ENCODE data around the gene BRINP1.

Gene BRINP1

GRCh38 chr9:119273325-119273904 lies 95.8 kb downstream of the BRINP1 start:
- Histone ChIP-seq H3K9me3 (ENCODE audit: control insufficient read depth in 1 of 2, low read length in 2 of 2) (no peaks in the 10 kb centered on the region), H3K36me3 (ENCODE audit: control insufficient read depth in 1 of 2, insufficient read depth in 2 of 2, low read length in 2 of 2) (no peaks in the 10 kb centered on the region), H3K27ac (ENCODE audit: low read length) (no peak overlapping the region), H3K4me3 (ENCODE audit: low read depth in 1 of 2, low read length in 2 of 2) (no peak overlapping the region), H3K27me3 (ENCODE audit: low read depth, low read length) (no peaks in the 10 kb centered on the region), H3K4me1 (ENCODE audit: control insufficient read depth in 1 of 2, insufficient read depth in 2 of 2, low read length in 2 of 2) (no peaks in the 10 kb centered on the region)

GRCh38 chr9:119272500-119273211 lies 96.6 kb downstream of the BRINP1 start:
- Histone ChIP-seq H3K4me3 (ENCODE audit: low read depth in 1 of 2, low read length in 2 of 2) (no peak overlapping the region), H3K27ac (ENCODE audit: low read length) (no peak overlapping the region), H3K9me3 (ENCODE audit: control insufficient read depth in 1 of 2, low read length in 2 of 2) (no peaks in the 10 kb centered on the region), H3K4me1 (ENCODE audit: control insufficient read depth in 1 of 2, insufficient read depth in 2 of 2, low read length in 2 of 2) (no peaks in the 10 kb centered on the region), H3K27me3 (ENCODE audit: low read depth, low read length) (no peaks in the 10 kb centered on the region), H3K36me3 (ENCODE audit: control insufficient read depth in 1 of 2, insufficient read depth in 2 of 2, low read length in 2 of 2) (no peaks in the 10 kb centered on the region)

GRCh38 chr9:119268985-119269384 lies 100.2 kb downstream of the BRINP1 start:
- H3K4me1 ChIP-seq (ENCODE audit: control insufficient read depth in 1 of 2, insufficient read depth in 2 of 2, low read length in 2 of 2) = no peaks in the 10 kb centered on the region
- no peaks in the 10 kb centered on the region for H3K27me3 ChIP-seq (ENCODE audit: low read depth, low read length)

GRCh38 chr9:119264165-119264564 lies 105.1 kb downstream of the BRINP1 start:
- Histone ChIP-seq H3K27ac (ENCODE audit: low read length) (no peak overlapping the region), H3K36me3 (ENCODE audit: control insufficient read depth in 1 of 2, insufficient read depth in 2 of 2, low read length in 2 of 2) (no peaks in the 10 kb centered on the region), H3K4me1 (ENCODE audit: control insufficient read depth in 1 of 2, insufficient read depth in 2 of 2, low read length in 2 of 2) (no peaks in the 10 kb centered on the region), H3K9me3 (ENCODE audit: control insufficient read depth in 1 of 2, low read length in 2 of 2) (no peaks in the 10 kb centered on the region), H3K27me3 (ENCODE audit: low read depth, low read length) (no peaks in the 10 kb centered on the region), H3K4me3 (ENCODE audit: low read depth in 1 of 2, low read length in 2 of 2) (no peak overlapping the region)

More at GRCh38 chr9:119268985-119269384, 100.2 kb downstream of the BRINP1 start:
- Histone ChIP-seq H3K4me3 (ENCODE audit: low read depth in 1 of 2, low read length in 2 of 2) (no peak overlapping the region), H3K27ac (ENCODE audit: low read length) (no peak overlapping the region), H3K36me3 (ENCODE audit: control insufficient read depth in 1 of 2, insufficient read depth in 2 of 2, low read length in 2 of 2) (no peaks in the 10 kb centered on the region), H3K9me3 (ENCODE audit: control insufficient read depth in 1 of 2, low read length in 2 of 2) (no peaks in the 10 kb centered on the region)

GRCh38 chr9:119257592-119257991 lies 111.6 kb downstream of the BRINP1 start:
- no peaks in the 10 kb centered on the region for H3K4me1 ChIP-seq (ENCODE audit: control insufficient read depth in 1 of 2, insufficient read depth in 2 of 2, low read length in 2 of 2)
- H3K36me3 ChIP-seq (ENCODE audit: control insufficient read depth in 1 of 2, insufficient read depth in 2 of 2, low read length in 2 of 2) = no peaks in the 10 kb centered on the region
- H3K4me3 ChIP-seq (ENCODE audit: low read depth in 1 of 2, low read length in 2 of 2) = no peak overlapping the region
- no peak overlapping the region for H3K27ac ChIP-seq (ENCODE audit: low read length)
- H3K27me3 ChIP-seq (ENCODE audit: low read depth, low read length) = no peaks in the 10 kb centered on the region
- no peaks in the 10 kb centered on the region for H3K9me3 ChIP-seq (ENCODE audit: control insufficient read depth in 1 of 2, low read length in 2 of 2)

- no peak overlapping the region for H3K27ac ChIP-seq (ENCODE audit: low read length)
- no peaks in the 10 kb centered on the region for H3K4me1 ChIP-seq (ENCODE audit: control insufficient read depth in 1 of 2, insufficient read depth in 2 of 2, low read length in 2 of 2)
- H3K9me3 ChIP-seq (ENCODE audit: control insufficient read depth in 1 of 2, low read length in 2 of 2) = no peaks in the 10 kb centered on the region
- no peaks in the 10 kb centered on the region for H3K27me3 ChIP-seq (ENCODE audit: low read depth, low read length)
- no peak overlapping the region for H3K4me3 ChIP-seq (ENCODE audit: low read depth in 1 of 2, low read length in 2 of 2)
- no peaks in the 10 kb centered on the region for H3K36me3 ChIP-seq (ENCODE audit: control insufficient read depth in 1 of 2, insufficient read depth in 2 of 2, low read length in 2 of 2)
Observed at GRCh38 chr9:119255116-119255515, 114.1 kb downstream of the BRINP1 start.

GRCh38 chr9:119252671-119253299 lies 116.5 kb downstream of the BRINP1 start:
- H3K4me3 ChIP-seq (ENCODE audit: low read depth in 1 of 2, low read length in 2 of 2) = no peak overlapping the region
- H3K27me3 ChIP-seq (ENCODE audit: low read depth, low read length) = no peaks in the 10 kb centered on the region
- H3K9me3 ChIP-seq (ENCODE audit: control insufficient read depth in 1 of 2, low read length in 2 of 2) = no peaks in the 10 kb centered on the region
- H3K4me1 ChIP-seq (ENCODE audit: control insufficient read depth in 1 of 2, insufficient read depth in 2 of 2, low read length in 2 of 2) = no peaks in the 10 kb centered on the region
- no peaks in the 10 kb centered on the region for H3K36me3 ChIP-seq (ENCODE audit: control insufficient read depth in 1 of 2, insufficient read depth in 2 of 2, low read length in 2 of 2)
- H3K27ac ChIP-seq (ENCODE audit: low read length) = no peak overlapping the region

GRCh38 chr9:119251936-119252335 lies 117.3 kb downstream of the BRINP1 start:
- Histone ChIP-seq H3K4me1 (ENCODE audit: control insufficient read depth in 1 of 2, insufficient read depth in 2 of 2, low read length in 2 of 2) (no peaks in the 10 kb centered on the region), H3K27ac (ENCODE audit: low read length) (no peak overlapping the region), H3K36me3 (ENCODE audit: control insufficient read depth in 1 of 2, insufficient read depth in 2 of 2, low read length in 2 of 2) (no peaks in the 10 kb centered on the region), H3K9me3 (ENCODE audit: control insufficient read depth in 1 of 2, low read length in 2 of 2) (no peaks in the 10 kb centered on the region), H3K4me3 (ENCODE audit: low read depth in 1 of 2, low read length in 2 of 2) (no peak overlapping the region), H3K27me3 (ENCODE audit: low read depth, low read length) (no peaks in the 10 kb centered on the region)

GRCh38 chr9:119250730-119251129 lies 118.5 kb downstream of the BRINP1 start:
- H3K27me3 ChIP-seq (ENCODE audit: low read depth, low read length) = no peaks in the 10 kb centered on the region
- H3K9me3 ChIP-seq (ENCODE audit: control insufficient read depth in 1 of 2, low read length in 2 of 2) = no peaks in the 10 kb centered on the region
- H3K4me1 ChIP-seq (ENCODE audit: control insufficient read depth in 1 of 2, insufficient read depth in 2 of 2, low read length in 2 of 2) = no peaks in the 10 kb centered on the region
- H3K27ac ChIP-seq (ENCODE audit: low read length) = no peak overlapping the region
- H3K4me3 ChIP-seq (ENCODE audit: low read depth in 1 of 2, low read length in 2 of 2) = no peak overlapping the region
- no peaks in the 10 kb centered on the region for H3K36me3 ChIP-seq (ENCODE audit: control insufficient read depth in 1 of 2, insufficient read depth in 2 of 2, low read length in 2 of 2)

- no peak overlapping the region for H3K27ac ChIP-seq (ENCODE audit: low read length)
- no peaks in the 10 kb centered on the region for H3K27me3 ChIP-seq (ENCODE audit: low read depth, low read length)
- H3K36me3 ChIP-seq (ENCODE audit: control insufficient read depth in 1 of 2, insufficient read depth in 2 of 2, low read length in 2 of 2) = no peaks in the 10 kb centered on the region
- H3K9me3 ChIP-seq (ENCODE audit: control insufficient read depth in 1 of 2, low read length in 2 of 2) = no peaks in the 10 kb centered on the region
- H3K4me3 ChIP-seq (ENCODE audit: low read depth in 1 of 2, low read length in 2 of 2) = no peak overlapping the region
- no peaks in the 10 kb centered on the region for H3K4me1 ChIP-seq (ENCODE audit: control insufficient read depth in 1 of 2, insufficient read depth in 2 of 2, low read length in 2 of 2)
Observed at GRCh38 chr9:119240546-119240945, 128.7 kb downstream of the BRINP1 start.

GRCh38 chr9:119234636-119235035 lies 134.6 kb downstream of the BRINP1 start:
- Histone ChIP-seq H3K4me1 (ENCODE audit: control insufficient read depth in 1 of 2, insufficient read depth in 2 of 2, low read length in 2 of 2) (no peaks in the 10 kb centered on the region), H3K27ac (ENCODE audit: low read length) (no peak overlapping the region), H3K9me3 (ENCODE audit: control insufficient read depth in 1 of 2, low read length in 2 of 2) (no peaks in the 10 kb centered on the region), H3K27me3 (ENCODE audit: low read depth, low read length) (no peaks in the 10 kb centered on the region), H3K36me3 (ENCODE audit: control insufficient read depth in 1 of 2, insufficient read depth in 2 of 2, low read length in 2 of 2) (no peaks in the 10 kb centered on the region), H3K4me3 (ENCODE audit: low read depth in 1 of 2, low read length in 2 of 2) (no peak overlapping the region)

Data from muscle layer of duodenum (tissue), 2 donors.